GM19455 (cell line): Measurements from ENCODE around the gene OXLD1.
"Not testable (repeated sequence)": the region's sequence is repeated elsewhere in the genome, so short reads cannot be mapped to it uniquely, and the experiment has no call there.

ENCODE experiments used
- ATAC-seq: cut with Tn5 transposase; IDR thresholded peaks from one replicate; pipeline ENCODE4 v1.9.1; 2021; ENCODE audit not compliant: unreplicated experiment

The OXLD1 gene

DNA sequence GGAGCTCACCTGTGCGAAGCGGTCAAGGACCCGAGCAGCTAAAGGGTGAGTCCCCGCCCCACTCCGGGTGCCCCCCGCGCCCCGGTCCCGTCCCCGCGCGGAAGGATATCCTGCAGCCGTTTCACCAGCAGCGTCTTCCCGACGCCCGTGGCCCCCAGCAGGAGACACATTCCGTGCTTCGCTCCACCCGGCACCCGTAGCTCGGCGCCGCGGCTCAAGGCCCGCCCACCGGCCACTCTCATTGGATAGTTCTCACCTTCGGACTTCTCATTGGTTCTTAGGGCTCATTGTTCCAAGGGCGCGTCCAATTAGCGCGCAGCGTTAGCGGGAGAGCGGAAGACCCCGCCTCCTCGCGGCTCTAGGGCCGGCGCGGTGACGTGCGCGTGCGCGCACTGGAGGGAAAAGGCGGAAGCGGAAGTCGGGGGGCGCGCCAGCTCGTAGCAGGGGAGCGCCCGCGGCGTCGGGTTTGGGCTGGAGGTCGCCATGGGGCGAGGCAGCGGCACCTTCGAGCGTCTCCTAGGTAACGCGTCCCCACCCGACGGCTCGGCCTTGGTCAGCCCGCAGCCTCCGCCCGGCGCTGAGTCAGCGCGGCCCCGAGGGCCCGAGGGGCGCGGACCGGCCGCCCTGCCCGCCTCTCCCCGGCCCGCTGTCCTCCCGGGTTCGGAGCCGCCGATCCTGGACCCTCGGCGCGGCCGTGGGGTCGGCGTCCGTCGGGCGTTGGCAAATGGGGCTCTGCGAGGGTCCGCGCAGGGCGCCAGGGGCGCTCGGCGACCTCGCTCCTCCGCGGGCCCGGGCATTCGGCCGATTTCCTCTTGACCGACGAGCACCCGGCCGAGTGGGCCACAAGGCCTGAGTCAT is 17.4 kb upstream of the OXLD1 start, which contains the start of the genes ARL16 and HGS:
Gene ARL16, minus strand, starts transcription at position 214 of the 858 bp plus-strand sequence. Its CDS starts 44 bp downstream, at position 170.
Gene HGS, plus strand, starts transcription at position 428 of the 858 bp plus-strand sequence. Its CDS starts 56 bp downstream, at position 484.
- peak; percentile 93 for ATAC-seq

DNA sequence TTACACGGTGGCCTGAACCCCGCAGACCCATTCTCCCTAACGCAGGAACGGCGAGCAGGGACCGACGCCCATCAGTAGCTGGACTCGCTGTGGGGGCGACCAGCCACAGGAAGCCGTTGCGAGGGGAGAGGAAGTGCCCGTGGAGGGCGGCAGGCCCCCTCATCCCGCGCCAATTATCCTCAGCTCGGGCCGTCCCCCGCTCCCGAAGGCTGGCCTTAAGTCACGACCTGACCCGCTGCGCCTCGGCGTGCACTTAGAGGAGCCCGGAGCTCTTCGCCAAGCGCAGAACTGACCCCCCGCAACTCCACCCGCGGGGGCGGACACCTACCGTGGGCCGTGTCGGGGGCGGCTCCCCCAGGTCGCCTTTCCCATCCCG is 16.8 kb upstream of the OXLD1 start:
- ATAC-seq = peak; percentile 16

DNA sequence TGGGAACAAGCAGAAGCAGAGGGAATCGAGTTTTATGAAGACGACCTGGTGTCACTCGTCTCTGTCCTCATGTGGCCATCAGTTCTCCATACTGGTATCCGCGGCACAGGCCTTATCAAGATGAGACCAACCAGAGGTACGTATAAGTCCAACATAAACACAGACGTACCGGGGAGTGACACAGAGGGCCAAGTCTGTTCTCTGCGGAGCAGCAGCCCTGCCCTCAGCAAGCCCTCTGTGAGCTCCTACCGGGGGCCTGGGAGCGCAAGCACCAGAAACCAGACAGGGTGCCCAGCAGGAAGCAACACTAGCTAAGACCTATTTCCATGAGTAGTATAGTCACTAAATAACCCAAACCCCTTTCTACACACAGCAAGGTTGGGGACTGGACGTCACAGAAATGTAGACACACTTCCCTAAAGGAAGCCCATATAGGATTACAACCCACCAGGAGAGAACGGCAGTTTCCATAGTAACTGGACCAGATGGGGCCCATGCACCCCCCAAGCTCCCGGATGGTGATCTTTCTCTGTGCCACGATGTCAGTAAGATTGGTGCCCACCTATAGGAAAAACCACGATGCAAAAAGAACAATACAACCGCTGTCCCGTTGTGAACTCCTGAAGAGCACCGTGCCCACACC is 16.3 kb upstream of the OXLD1 start:
- ATAC-seq = no peak

DNA sequence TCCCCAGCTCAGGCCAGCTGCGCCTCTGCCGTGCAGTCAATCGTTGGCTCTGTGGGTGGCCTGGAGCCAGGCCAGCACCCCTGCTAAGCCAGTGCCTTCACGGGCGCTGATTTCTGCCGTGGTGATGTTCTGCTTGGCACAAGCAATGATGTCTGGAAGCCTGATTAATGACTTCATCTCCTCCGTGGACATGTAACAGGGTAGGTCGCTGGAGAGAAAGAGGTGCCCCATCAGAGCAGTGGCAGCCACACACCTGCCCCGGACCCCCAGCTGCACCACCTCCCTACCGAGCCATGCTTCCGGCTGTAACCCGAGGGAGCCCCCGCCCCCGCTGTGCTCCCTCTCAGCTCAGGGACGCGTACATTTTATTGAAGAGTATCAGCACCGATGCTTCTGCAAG is 15.3 kb upstream of the OXLD1 start:
- ATAC-seq = no peak

DNA sequence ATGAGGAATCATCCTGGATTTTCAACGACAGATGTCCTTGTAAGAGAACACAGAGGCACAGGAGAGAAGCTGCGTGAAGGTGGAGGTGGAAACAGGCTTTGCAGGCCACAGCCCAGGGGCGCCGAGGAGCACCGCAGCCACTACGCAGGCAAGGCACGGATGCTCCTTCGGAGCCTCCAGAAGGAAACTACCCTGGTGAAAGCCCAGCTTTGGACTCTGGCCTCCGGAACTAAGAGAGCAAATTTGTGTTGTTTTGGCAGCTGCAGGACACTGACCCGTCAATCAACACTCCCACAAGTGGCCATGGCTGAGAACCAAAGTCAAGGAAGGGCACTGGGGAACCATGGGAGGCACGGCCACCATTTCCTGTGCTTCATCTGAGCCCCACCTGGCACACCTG is 13.7 kb upstream of the OXLD1 start:
- no peak for ATAC-seq

DNA sequence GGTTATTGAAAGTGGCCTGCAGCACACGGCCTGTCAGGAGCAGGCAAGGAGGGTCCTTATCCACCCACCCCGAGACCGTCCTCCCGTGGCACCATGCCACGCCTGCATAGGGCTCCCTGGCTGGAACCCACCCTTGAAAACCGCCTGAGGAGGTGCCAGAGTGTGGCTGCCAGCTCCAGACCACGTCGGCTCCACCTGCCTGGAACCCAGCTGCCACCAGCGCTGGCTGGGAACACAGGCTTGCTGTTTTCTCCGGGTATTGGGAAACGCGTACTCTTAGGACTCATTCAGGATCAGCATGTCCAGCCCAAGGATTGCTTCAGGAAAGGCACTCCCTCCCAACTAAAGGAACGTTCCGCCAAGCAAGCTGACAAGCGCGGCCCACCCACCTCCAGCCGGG is 10.5 kb upstream of the OXLD1 start:
- ATAC-seq = no peak

DNA sequence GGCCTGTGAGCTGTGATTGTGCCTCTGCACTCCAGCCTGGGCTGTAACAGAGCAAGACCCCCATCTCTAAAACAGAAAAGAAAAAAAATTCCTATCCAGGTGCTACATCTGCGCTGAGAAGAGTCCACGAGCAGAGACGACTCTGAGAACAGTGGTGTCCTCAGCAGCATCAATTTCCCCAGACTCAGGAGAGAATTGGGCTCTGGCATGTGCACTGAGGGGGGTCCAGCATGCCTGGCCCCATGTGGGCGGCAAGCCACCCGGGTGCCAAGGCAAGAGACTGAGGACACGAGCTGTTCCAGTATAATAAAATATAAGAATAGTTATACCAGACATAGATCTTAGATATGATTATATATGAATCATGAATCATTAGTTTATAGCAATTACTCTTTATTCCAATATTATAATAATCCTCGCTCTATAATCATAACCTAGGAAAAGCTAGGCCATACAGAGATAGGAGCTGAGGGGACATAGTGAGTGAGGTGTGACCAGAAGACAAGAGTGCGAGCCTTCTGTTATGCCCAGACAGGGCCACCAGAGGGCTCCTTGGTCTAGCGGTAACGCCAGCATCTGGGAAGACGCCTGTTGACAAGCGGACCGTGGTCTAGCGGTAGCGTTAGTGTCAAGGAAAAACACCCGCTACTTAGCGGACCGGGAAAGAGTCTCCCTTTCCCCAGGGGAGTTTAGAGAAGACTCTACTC is 9.3 kb upstream of the OXLD1 start:
- ATAC-seq = not testable (repeated sequence)

DNA sequence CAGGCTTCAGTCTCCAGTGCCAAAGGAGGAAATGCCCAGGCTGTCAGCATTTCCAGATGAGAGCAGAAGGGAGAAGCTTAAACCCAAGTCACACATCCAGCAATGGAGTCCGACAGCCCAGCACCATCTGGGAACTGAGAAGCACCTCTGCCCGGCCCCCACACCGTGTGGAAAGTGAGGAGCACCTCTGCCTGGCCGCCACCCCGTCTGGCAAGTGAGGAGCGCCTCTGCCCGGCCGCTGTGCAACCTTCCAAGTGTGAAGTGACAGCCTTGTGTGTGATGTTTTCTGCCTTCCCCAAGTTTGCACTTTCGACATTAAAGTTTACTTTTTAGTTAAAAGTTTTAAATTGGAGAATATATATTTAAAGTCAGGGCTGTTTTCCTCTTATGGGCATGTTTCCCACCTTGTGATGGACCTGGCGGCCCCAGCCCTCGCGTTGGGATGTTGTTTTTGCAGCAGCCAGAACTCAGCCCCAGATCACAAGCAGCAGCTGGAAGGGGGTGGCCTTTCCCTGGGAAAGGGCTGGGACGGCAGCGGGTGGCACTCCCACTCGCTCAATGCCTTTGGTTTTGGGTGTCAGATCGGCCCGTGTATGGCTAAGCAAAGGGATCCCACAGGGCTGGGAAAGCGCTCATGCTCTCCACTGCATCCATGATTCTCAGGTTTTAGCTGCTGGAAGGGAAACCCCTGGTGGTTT is 7.3 kb upstream of the OXLD1 start:
- no peak for ATAC-seq

DNA sequence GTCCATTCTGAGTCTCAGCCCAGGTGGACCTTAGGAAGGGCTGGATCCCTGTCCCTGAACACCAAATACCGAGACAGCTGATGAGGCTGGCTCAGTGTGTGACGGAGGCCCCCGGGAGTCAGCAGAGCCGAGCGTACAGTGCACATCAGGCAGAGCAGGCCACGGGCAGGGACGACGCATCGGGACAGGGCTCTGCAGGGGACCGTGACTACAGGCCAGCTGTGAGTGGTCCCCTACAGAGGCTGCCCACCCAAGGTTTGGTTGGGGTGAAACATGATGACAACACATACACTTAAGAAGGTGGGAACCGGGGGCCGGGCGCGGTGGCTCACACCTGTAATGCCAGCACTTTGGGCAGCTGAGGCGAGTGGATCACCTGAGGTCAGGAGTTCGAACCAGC is 6.5 kb upstream of the OXLD1 start:
- no peak for ATAC-seq

DNA sequence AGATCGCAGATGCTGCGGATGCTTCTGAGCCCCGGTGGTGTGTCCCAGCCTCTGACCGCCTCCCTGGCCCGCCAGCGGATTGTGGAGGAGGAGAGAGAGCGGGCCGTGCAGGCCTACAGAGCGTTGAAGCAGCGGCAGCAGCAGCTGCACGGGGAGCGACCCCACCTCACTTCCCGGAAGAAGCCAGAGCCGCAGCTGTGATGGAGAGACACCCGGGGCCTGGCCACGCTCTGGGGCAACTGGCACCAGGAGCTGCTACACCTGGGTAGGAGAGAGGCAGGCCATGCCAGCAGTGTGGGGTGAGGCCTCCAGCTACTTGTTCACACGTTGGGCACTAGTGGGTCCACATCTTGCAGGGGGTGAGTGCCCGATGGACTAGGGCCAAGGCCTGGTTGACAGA is 6.1 kb upstream of the OXLD1 start:
- ATAC-seq = no peak

DNA sequence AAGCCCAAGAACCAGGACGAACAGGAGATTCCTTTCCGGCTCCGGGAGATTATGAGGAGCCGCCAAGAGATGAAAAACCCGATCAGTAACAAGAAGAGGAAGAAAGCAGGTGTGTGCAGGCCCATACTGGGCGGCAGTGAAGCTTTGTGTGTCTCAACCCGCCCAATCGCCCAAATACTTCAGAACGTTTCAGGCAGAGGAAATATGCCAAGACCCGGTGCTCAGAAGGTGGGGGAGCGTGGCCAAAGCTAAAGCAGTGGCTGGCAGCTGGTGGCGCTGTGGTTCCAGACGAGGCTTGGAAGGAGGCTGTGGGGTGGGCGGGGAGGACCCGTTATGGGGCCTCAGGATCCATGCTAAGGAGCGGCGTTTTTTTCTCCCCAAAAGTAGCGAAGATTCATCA is 1.3 kb upstream of the OXLD1 start:
- ATAC-seq = no peak

DNA sequence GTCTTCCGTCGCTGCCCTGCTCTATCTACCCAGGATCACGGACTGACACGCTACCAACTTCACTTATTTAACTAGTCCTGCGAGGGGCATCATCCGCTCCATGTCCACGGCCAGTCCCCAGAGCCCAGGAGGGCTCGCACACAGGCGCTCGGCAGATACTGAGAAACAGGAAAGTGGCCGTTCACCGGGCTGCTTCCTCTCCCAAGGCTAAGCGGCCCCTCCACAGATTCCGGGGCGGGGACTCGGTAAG is 388 bp downstream of the OXLD1 start:
- ATAC-seq = peak; percentile 12

DNA sequence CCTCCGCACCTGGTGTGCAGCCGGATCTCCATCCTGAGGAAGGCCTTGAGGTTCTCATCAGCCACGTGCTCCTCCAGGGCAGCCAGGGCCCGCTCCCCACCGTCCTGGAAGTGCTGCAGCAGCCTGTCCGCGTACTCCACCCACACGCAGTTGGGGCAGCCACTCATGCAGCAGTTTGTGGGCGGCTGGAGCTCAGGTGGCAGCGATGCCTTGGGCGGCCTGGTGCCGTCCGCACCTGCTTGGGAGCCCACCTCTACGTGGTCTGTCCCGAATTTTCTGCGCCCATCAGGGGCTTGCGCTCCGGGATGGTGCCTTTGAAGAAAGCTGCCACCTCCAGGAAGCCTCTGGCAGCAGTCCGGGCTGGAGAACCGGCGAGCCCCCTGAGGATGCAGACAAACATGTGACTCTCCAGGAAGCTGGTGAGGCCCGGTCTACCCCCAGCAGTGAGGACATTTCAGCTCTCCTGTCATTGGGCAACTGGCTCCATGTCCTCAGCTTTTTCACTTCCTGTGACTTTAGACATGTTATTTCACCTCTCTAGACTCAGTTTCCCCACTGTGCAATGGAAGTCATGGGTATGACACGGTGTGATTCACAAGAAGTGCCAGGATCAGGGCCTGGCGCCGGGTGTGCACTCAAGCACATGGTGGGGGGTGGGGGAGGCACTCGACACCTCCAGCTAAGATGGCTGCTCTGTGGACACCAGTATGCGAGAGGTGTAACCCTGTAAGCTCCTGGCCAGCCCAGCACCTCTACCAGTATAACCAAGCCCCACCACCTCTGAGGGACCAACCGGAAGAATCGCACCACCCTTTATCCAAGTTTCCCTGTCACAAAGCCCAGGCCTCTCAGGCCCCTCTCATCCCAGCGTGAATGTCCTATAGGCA is 957 bp downstream of the OXLD1 start:
- ATAC-seq = no peak

DNA sequence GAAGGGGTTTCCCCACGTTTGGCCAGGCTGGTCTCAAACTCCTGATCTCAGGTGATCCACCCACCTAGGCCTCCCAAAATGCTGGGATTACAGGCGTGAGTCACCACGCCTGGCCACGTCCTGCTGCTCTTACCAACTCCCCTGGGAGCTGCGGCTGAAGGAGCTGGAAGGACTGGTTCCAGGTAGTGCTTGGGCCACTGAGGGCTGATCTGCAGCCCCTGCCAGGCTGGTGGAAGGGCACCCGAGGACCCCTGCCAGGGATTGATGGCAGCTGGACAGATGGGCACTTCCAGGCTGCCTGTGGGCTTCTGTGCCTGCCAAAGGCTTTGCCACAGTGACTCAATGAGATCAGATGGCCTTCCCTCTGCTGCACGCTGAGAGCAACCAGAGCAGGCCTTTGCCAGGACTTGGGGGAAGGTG is 2.3 kb downstream of the OXLD1 start:
- no peak for ATAC-seq

DNA sequence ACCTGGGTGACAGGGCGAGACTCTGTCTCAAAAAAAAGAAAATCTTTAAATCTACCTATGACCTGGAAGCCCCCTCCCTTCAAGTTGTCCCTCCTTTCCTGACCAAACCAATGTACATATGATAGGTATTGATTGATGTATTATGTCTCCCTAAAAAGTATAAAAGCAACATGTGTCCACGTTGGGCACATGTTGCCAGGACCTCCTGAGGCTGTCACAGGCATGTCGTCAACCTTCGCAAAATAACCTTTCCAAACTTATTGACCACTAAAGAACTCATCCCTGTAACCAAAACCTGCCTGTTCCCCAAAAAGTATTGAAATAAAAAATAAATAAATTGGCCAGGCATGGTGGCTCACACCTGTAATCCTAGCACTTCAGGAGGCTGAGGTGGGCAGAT is 4.4 kb downstream of the OXLD1 start:
- no peak for ATAC-seq

DNA sequence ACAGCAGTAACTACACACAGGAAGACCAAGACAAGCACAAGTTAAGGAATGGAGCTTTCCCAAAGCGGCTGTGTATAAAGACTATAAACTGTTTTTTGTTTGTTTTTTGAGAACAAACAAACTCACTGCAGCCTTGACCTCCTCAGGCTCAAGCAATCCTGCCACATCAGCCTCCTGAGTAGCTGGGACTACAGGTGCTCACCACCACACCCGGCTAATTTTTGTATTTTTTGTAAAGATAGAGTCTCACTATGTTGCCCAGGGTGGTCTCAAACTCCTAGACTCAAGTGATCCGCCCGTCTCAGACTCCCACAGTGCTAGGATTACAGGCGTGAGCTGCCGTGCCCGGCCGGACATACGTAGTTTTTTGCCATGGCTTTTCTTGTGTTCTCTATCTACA is 6.0 kb downstream of the OXLD1 start:
- no peak for ATAC-seq

DNA sequence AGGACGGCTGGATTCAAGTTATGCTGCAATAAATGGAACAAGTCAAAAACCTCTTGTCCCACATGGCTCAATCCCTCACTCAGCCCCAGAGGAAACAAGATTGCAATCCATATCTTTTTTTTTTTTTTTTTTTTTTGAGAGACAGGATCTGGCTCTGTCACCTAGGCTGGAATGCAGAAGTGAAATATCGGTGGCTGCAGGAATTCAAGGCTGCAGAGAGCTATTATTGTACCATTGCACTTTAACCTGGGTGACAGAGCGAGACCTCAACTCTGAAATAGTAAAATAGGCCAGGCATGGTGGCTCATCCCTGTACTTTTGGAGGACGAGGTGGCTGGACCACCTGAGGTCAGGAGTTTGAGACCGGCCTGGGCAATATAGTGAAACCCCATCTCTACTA is 7.4 kb downstream of the OXLD1 start:
- ATAC-seq = no peak

DNA sequence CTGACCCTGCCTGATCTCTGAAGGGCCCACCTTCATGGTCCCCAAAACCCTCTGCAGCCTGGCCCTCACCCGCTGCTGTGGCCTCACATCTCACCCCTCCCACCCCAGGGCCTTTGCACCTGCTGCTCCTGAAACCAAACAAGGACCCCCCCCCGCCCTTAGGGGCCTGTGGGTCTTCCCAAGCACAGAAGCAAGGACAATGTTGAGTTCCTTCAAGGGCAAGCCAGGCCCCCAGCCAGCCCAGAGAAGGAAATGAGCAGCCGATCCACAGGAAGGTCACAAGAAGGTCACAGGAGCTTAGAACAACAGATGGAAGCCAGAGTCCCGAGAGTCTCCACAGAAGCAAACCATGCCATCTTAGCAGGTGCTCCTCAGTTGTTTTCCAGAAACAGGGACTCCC is 9.6 kb downstream of the OXLD1 start:
- ATAC-seq = no peak

DNA sequence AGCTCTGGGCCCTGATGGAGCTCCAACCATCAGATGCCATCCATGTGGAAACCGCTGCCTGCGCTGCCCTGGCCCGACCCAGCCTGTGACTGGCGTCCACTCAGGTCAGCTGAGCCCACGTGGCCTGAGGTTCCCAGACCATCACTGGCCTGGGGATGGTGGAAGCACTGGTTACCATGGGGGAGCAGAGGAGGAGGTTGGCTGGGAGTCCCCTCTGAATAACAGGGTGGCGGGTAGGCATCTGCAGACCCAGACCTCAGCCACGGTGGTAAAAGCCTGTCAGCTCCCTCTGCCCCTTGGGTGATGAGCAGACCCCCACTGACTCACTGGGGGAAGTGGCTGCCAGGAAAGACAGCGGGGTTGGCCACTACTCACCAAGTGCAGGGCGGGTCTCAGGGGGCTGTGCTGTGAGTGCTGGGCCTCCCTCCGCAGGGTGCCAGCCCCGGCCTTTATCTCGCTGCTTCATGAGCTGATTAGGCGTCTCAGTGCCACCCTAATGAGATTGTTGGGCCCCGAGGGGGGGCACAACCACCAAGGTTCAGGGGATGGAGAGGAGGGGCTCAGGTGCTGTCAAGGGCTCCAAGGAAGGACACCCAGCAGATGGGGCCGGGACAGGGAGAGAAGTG is 10.2 kb downstream of the OXLD1 start, which contains the start of gene PDE6G:
Gene PDE6G, minus strand, starts transcription at position 425 of the 626 bp plus-strand sequence. CDS start 3,237 bp downstream, outside the sequence.
- ATAC-seq = no peak
